Activated CD8-positive, alpha-beta T cell treated with anti-CD3 and anti-CD28 coated beads, Interleukin-2, amount 10 ng/mL, durations not matched to agents 7 days and 5 days (primary cell): ENCODE data around the gene CNOT6. TPM values are rescaled to one million over a fixed set of nuclear protein-coding genes. Genes with fewer than 3 reads are reported as not detected.
A peak's percentile ranks its signal among the peaks of the same experiment; 100 is the strongest.

Experiments used
- ATAC-seq: fragments of 150-1000 bp; cut with Tn5 transposase; one replicate; pipeline ENCODE4 v1.10.0; 2021; ENCODE audit warnings: moderate library complexity
- CTCF ChIA-PET: fragments of 350-600 bp; sonication (Branson Sonifier 250); formaldehyde crosslinking; loops from one replicate; lab custom pipeline; 2021; ENCODE audit warnings: antibody characterized with exemption; lab: Charles Lee
- POLR2A ChIA-PET: fragments of 350-600 bp; sonication (Branson Sonifier 250); formaldehyde crosslinking; loops from one replicate; lab custom pipeline; 2021; ENCODE audit warnings: antibody characterized with exemption; lab: Charles Lee
- DNase-seq: peaks from one replicate; pipeline ENCODE4 v3.0.0-alpha.2; 2020
- H3K27ac Mint-ChIP-seq: one replicate; pipeline ENCODE4 v1.8.0; 2021; ENCODE audit warnings: mild to moderate bottlenecking, mixed read lengths
- H3K27me3 Mint-ChIP-seq: one replicate; pipeline ENCODE4 v1.8.0; 2021; ENCODE audit warnings: low read depth, mixed read lengths
- H3K36me3 Mint-ChIP-seq: one replicate; pipeline ENCODE4 v1.8.0; 2021; ENCODE audit warnings: low read depth, mixed read lengths
- H3K4me1 Mint-ChIP-seq: one replicate; pipeline ENCODE4 v1.8.0; 2021; ENCODE audit warnings: low read depth, mixed read lengths
- H3K4me3 Mint-ChIP-seq: one replicate; pipeline ENCODE4 v1.8.0; 2021; ENCODE audit warnings: mild to moderate bottlenecking, mixed read lengths
- H3K9me3 Mint-ChIP-seq: one replicate; pipeline ENCODE4 v1.8.0; 2022; ENCODE audit warnings: mixed read lengths; ENCODE audit not compliant: insufficient read depth
- total RNA-seq, 2 experiments: library from RNA; stranded (reverse); gene quantifications; one replicate each; pipeline ENCODE4 v1.2.3, GENCODE V29; 2021

The CNOT6 gene
- total RNA-seq, 2 experiments from 2014 or later = 36.3 to 43.0 TPM

DNA sequence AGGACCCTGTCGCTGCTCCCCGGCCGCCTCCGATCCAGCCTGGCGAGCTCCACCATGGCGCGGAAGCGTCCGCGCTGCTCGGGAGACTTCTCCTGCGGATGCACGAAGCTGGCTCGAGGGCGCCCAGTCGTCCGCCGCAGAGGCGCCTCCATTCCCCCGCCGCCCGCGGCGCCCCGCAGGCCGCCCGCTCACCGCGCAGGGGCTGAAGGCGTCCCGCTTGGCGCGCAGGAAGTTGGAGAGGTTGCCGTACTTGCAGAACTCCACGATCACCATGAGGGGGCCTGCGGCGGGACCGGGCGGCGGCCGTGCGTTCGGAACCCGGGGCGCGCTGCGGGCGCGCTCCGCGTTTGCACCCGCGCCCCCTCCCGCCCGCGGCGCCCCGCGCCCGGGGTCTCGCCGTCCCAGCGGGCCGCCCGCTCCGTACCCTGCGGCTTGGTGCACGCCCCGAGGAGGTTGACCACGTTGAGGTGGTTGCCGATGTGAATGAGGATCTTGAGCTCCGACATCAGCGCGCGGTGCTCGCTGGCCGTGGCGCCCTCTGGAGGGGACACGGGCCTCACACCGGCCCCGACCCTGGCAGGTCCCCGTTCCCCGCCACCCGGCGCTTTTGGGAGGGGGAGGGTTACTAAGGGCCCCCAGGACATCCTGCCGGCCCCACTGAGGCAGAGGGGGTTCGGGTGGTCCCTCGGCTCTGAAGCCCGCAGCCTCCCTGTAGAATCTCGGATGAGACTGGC is 124.8 kb downstream of the CNOT6 start:
- H3K4me3 Mint-ChIP-seq = peak overlapping the region; percentile 55
- DNase-seq (peak; percentile 61), ATAC-seq (peak; percentile 84)
- H3K4me1 Mint-ChIP-seq = peaks cover 17% of the 10 kb centered on the region
- POLR2A ChIA-PET = no interaction called here
- H3K27ac Mint-ChIP-seq = no peak overlapping the region
- H3K9me3 Mint-ChIP-seq = no peaks in the 10 kb centered on the region
- CTCF ChIA-PET = interaction anchor here (0.5 to 1.9 kb wide), 12 partner anchors 9 to 469 kb away, joined by 3 to 9 read pairs (median 4); no protein-coding TSS in a partner anchor
- H3K27me3 Mint-ChIP-seq = peaks cover 2% of the 10 kb centered on the region
- no peaks in the 10 kb centered on the region for H3K36me3 Mint-ChIP-seq

DNA sequence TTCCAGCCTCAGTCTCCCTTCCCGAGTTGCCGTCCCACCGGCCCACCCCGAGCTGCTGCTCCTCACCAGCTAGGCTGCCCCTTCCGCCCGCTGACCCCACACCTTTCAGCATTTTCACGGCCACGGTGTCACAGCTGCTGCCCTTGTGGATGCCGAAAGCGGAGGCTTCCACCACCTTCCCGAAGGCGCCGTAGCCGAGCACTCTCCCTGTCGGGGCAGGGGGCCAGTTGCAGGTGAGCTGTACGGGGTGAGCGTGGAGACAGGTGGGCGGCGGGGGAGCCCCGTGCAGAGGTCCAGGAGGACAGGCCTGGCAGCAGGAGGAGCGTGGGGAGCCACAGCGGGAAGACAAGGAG is 125.4 kb downstream of the CNOT6 start:
- H3K9me3 Mint-ChIP-seq = no peaks in the 10 kb centered on the region
- peak overlapping the region; percentile 22 for H3K4me3 Mint-ChIP-seq
- CTCF ChIA-PET = interaction anchor here (0.6 to 1.9 kb wide), 11 partner anchors 10 to 100 kb away, joined by 3 to 9 read pairs (median 4); no protein-coding TSS in a partner anchor
- H3K27me3 Mint-ChIP-seq = peaks cover 2% of the 10 kb centered on the region
- DNase-seq (no peak), ATAC-seq (no peak)
- H3K4me1 Mint-ChIP-seq = peaks cover 18% of the 10 kb centered on the region
- POLR2A ChIA-PET = no interaction called here
- H3K36me3 Mint-ChIP-seq = no peaks in the 10 kb centered on the region
- H3K27ac Mint-ChIP-seq = no peak overlapping the region

DNA sequence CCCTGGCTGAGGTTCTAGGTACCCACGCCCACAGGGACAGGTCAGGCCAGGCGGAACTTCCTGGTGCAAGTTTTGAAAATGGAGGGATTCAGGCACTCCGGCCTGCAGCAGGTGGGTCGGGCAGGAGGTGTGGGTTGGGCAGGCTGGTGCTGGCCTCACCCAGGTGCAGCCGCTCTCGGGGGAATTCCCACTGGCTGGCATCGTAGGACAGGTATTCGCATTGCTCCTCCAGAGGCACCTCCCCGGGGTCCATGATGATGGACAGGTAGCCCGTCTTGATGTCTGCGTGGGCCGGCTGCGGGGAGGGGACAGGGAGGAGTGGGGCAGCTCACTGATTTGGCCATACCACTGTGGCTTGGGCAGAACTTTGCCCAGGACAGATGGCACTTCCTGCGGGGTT is 125.8 kb downstream of the CNOT6 start:
- Mint-ChIP-seq H3K36me3 (no peaks in the 10 kb centered on the region), H3K4me1 (peaks cover 20% of the 10 kb centered on the region), H3K4me3 (no peak overlapping the region), H3K27me3 (peaks cover 2% of the 10 kb centered on the region), H3K9me3 (no peaks in the 10 kb centered on the region), H3K27ac (no peak overlapping the region)
- POLR2A ChIA-PET = no interaction called here
- CTCF ChIA-PET = interaction anchor here (0.6 to 1.9 kb wide), 3 partner anchors 46 to 99 kb away, joined by 3 to 9 read pairs (median 4); no protein-coding TSS in a partner anchor
- DNase-seq = no peak
- ATAC-seq = no peak

DNA sequence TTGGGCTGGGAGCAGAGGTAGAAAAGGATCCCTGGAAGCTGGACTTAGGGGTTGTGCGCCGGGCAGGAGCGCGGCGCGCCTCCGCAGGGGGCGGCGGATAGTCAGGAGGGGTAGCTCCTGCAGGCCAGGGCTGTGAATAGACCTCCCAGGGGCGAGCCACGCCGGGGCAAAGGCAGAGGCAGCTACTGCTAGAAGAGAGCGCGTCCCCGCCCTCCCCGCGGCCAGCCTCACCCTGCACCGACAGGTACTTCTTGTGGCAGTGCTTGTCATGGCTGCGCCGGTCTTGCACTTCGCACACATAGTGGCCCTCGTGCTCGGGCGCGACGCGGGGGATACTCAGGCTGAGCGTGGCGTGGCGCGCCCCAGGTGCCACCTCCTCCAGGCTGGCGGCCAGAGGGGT is 127.1 kb downstream of the CNOT6 start:
- Mint-ChIP-seq H3K4me3 (no peak overlapping the region), H3K36me3 (no peaks in the 10 kb centered on the region), H3K4me1 (peaks cover 20% of the 10 kb centered on the region), H3K27me3 (peaks cover 2% of the 10 kb centered on the region), H3K27ac (no peak overlapping the region), H3K9me3 (no peaks in the 10 kb centered on the region)
- DNase-seq (no peak), ATAC-seq (no peak)
- ChIA-PET POLR2A (no interaction called here), CTCF (no interaction called here)

- peak overlapping the region; percentile 25 for H3K27ac Mint-ChIP-seq
- no peak overlapping the region for H3K4me3 Mint-ChIP-seq
- ATAC-seq (no peak), DNase-seq (no peak)
- ChIA-PET CTCF (no interaction called here), POLR2A (no interaction called here)
- no peaks in the 10 kb centered on the region for H3K36me3 Mint-ChIP-seq
- H3K9me3 Mint-ChIP-seq = no peaks in the 10 kb centered on the region
- H3K27me3 Mint-ChIP-seq = peaks cover 2% of the 10 kb centered on the region
- H3K4me1 Mint-ChIP-seq = peaks cover 20% of the 10 kb centered on the region
Measured at GRCh38 chr5:180622910-180623309, 128.7 kb downstream of the CNOT6 start.

GRCh38 chr5:180623411-180623834 is 129.2 kb downstream of the CNOT6 start:
- no peaks in the 10 kb centered on the region for H3K36me3 Mint-ChIP-seq
- POLR2A ChIA-PET = no interaction called here
- no peak overlapping the region for H3K4me3 Mint-ChIP-seq
- DNase-seq = no peak
- ATAC-seq = no peak
- H3K4me1 Mint-ChIP-seq = peaks cover 20% of the 10 kb centered on the region
- peaks cover under 1% of the 10 kb centered on the region for H3K27me3 Mint-ChIP-seq
- CTCF ChIA-PET = no interaction called here
- no peaks in the 10 kb centered on the region for H3K9me3 Mint-ChIP-seq
- peak overlapping the region; percentile 70 for H3K27ac Mint-ChIP-seq

- no peaks in the 10 kb centered on the region for H3K36me3 Mint-ChIP-seq
- POLR2A ChIA-PET = no interaction called here
- no peak overlapping the region for H3K4me3 Mint-ChIP-seq
- CTCF ChIA-PET = interaction anchor here (1.5 kb wide), 1 partner anchor 94 kb away, joined by 5 read pairs; no protein-coding TSS in a partner anchor
- no peaks in the 10 kb centered on the region for H3K27me3 Mint-ChIP-seq
- ATAC-seq (no peak), DNase-seq (no peak)
- H3K9me3 Mint-ChIP-seq = no peaks in the 10 kb centered on the region
- H3K4me1 Mint-ChIP-seq = peaks cover 20% of the 10 kb centered on the region
- peak overlapping the region; percentile 70 for H3K27ac Mint-ChIP-seq
Measured at GRCh38 chr5:180623844-180624243, 129.7 kb downstream of the CNOT6 start.

GRCh38 chr5:180624587-180624986 is 130.4 kb downstream of the CNOT6 start:
- H3K9me3 Mint-ChIP-seq = no peaks in the 10 kb centered on the region
- no peaks in the 10 kb centered on the region for H3K27me3 Mint-ChIP-seq
- H3K36me3 Mint-ChIP-seq = no peaks in the 10 kb centered on the region
- POLR2A ChIA-PET = no interaction called here
- CTCF ChIA-PET = interaction anchor here (1.5 kb wide), 1 partner anchor 94 kb away, joined by 5 read pairs; no protein-coding TSS in a partner anchor
- H3K27ac Mint-ChIP-seq = peak overlapping the region; percentile 57
- ATAC-seq (no peak), DNase-seq (no peak)
- no peak overlapping the region for H3K4me3 Mint-ChIP-seq
- peaks cover 20% of the 10 kb centered on the region for H3K4me1 Mint-ChIP-seq

GRCh38 chr5:180625125-180625790 is 131.1 kb downstream of the CNOT6 start:
- no peak for ATAC-seq
- CTCF ChIA-PET = interaction anchor here (1.5 kb wide), 1 partner anchor 93 kb away, joined by 5 read pairs; no protein-coding TSS in a partner anchor
- Mint-ChIP-seq H3K27ac (peak overlapping the region; percentile 34), H3K4me1 (peaks cover 20% of the 10 kb centered on the region), H3K27me3 (no peaks in the 10 kb centered on the region), H3K4me3 (no peak overlapping the region), H3K9me3 (no peaks in the 10 kb centered on the region), H3K36me3 (no peaks in the 10 kb centered on the region)
- DNase-seq = no peak
- POLR2A ChIA-PET = no interaction called here

DNA sequence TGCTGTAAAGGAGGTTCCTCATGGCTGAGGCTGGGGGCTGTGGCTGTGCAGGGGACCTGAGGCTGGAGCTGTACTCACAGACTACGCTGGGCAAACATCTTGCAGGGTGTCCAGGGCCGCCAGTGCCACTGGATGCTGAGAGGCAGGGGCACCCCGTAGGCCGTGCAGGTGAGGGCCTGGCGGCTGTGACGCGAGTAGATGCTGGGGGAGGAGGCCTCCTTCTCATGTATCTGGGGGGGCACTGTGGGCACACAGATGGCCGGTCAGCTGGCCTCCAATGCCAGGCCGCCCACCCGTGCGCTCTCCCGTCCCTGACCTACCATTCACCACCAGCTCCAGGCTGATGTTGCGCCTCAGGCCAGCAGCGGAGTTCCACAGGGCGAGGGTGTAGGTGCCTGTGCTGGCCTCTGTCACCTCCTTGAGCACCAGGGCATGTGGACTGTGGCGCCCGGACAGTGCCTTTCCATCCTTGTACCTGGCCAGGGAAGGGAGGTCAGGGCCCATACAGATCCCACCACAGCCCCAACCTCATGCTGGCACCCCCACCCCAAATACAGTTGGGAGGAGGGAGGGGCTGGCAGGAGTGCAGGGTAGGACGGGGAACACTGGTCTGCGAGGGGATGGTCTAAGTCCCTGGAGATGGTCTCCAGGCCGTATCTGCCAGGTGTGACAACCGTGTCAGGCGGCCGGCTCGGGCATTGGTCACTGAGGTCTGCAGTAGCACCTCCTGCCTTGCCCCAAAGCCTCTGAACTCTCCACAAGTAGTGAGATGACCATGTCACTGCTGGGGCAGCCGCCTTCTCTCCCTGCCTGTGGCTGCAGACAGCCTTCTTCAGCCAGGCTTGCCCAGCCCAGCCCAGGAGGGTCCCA is 131.8 kb downstream of the CNOT6 start:
- Mint-ChIP-seq H3K36me3 (no peaks in the 10 kb centered on the region), H3K4me1 (peaks cover 20% of the 10 kb centered on the region), H3K27ac (no peak overlapping the region), H3K9me3 (no peaks in the 10 kb centered on the region), H3K27me3 (no peaks in the 10 kb centered on the region), H3K4me3 (no peak overlapping the region)
- ChIA-PET POLR2A (no interaction called here), CTCF (no interaction called here)
- DNase-seq (no peak), ATAC-seq (no peak)

DNA sequence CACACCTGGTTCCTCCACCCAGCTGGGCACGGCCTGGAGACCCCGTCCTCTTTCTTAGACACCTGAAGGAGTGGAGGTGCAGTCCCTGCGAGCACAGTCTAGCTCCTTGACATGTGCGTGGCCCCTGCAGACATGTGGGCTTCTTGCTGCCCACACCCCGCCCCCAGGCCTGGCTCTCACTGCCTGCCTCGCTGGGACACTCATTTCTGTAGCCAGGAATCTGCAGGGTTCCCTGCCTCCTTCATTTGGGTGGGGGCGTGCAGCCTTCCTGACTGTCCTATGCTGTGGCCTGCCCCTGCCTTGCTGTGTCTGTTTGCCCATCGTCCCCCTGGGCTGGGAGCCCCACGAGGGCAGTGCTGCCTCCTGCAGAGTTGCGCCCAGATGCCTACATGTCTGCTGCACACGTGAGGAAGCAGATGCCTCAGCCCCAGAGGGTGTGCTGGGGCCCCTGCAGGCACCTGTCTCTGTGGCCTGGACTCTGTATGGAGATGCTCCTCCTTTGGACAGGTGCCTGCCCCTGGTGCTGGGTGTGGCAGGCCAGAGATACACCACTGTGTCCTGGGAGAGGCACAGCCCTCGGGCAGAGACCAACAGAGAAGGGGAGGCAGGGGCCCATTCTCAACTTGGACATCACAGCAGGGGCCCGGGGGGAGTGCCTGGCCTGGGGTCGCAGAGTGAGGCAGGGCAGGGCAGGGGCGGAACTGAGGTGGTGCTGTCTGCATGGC is 132.6 kb downstream of the CNOT6 start:
- ChIA-PET POLR2A (no interaction called here), CTCF (no interaction called here)
- DNase-seq = no peak
- Mint-ChIP-seq H3K4me3 (no peak overlapping the region), H3K4me1 (peaks cover 20% of the 10 kb centered on the region), H3K36me3 (no peaks in the 10 kb centered on the region), H3K27me3 (no peaks in the 10 kb centered on the region), H3K9me3 (no peaks in the 10 kb centered on the region), H3K27ac (peak overlapping the region; percentile 64)
- no peak for ATAC-seq
